CD4-positive, alpha-beta T cell treated with Interleukin-15 for 1 hour (primary cell): ENCODE data around the gene INPP4B.

ENCODE experiments used
- DNase-seq: peaks from one replicate; pipeline ENCODE4 v3.0.0-alpha.2; 2020

Gene INPP4B

GRCh38 chr4:142267101-142267500, 579.0 kb downstream of the INPP4B start:
- DNase-seq = no peak

GRCh38 chr4:142265946-142266345, 580.2 kb downstream of the INPP4B start:
- DNase-seq = no peak

- DNase-seq = no peak
These were observed 580.6 kb downstream of the INPP4B start for GRCh38 chr4:142265536-142265935.

- DNase-seq = no peak
These were observed 581.1 kb downstream of the INPP4B start for GRCh38 chr4:142264961-142265360.

GRCh38 chr4:142262956-142263355, 583.1 kb downstream of the INPP4B start:
- no peak for DNase-seq

GRCh38 chr4:142248946-142249345, 597.2 kb downstream of the INPP4B start:
- no peak for DNase-seq

GRCh38 chr4:142243255-142243654, 602.8 kb downstream of the INPP4B start:
- DNase-seq = no peak

- no peak for DNase-seq
These were observed 603.9 kb downstream of the INPP4B start for GRCh38 chr4:142242156-142242555.

GRCh38 chr4:142238589-142238988, 607.5 kb downstream of the INPP4B start:
- no peak for DNase-seq

GRCh38 chr4:142236268-142236667, 609.8 kb downstream of the INPP4B start:
- DNase-seq = no peak

GRCh38 chr4:142231787-142232186, 614.3 kb downstream of the INPP4B start:
- no peak for DNase-seq

- no peak for DNase-seq
These were observed 615.1 kb downstream of the INPP4B start for GRCh38 chr4:142230991-142231390.

GRCh38 chr4:142226014-142226413, 620.1 kb downstream of the INPP4B start:
- DNase-seq = no peak

GRCh38 chr4:142222127-142222526, 624.0 kb downstream of the INPP4B start:
- DNase-seq = no peak

GRCh38 chr4:142218726-142219125, 627.4 kb downstream of the INPP4B start:
- no peak for DNase-seq

- DNase-seq = no peak
These were observed 634.7 kb downstream of the INPP4B start for GRCh38 chr4:142211444-142211843.

- DNase-seq = no peak
These were observed 642.6 kb downstream of the INPP4B start for GRCh38 chr4:142203505-142203904.

- no peak for DNase-seq
These were observed 643.4 kb downstream of the INPP4B start for GRCh38 chr4:142202404-142203332.

GRCh38 chr4:142201041-142201440, 645.1 kb downstream of the INPP4B start:
- no peak for DNase-seq

- no peak for DNase-seq
These were observed 651.2 kb downstream of the INPP4B start for GRCh38 chr4:142194905-142195304.

- no peak for DNase-seq
These were observed 654.2 kb downstream of the INPP4B start for GRCh38 chr4:142191901-142192300.

GRCh38 chr4:142181021-142181420, 665.1 kb downstream of the INPP4B start:
- no peak for DNase-seq

GRCh38 chr4:142169216-142169615, 676.9 kb downstream of the INPP4B start:
- DNase-seq = no peak

- no peak for DNase-seq
These were observed 677.9 kb downstream of the INPP4B start for GRCh38 chr4:142168181-142168580.
